ENCODE measurements around the gene TPM2. TPM values are rescaled to one million over a fixed set of nuclear protein-coding genes. Genes with fewer than 3 reads are reported as not detected.

The TPM2 gene
- total and polyA plus RNA-seq, 9 of the 15 experiments (the other 6 are each of a cell fraction or from before 2014, with no cell fraction given), result 0.28 to 16.1 (median 4.5) TPM

GRCh38 chr9:35664531-35665470 lies 24.9 kb downstream of the TPM2 start, which contains the start of gene ARHGEF39 (continued):
- TF ChIP-seq GABPB1 (CRISPR knock-in tag; IDR thresholded peaks at IDR 0.05) (peak; percentile 82), ATF1 (CRISPR knock-in tag; IDR thresholded peaks at IDR 0.05) (no peak), ATF1 (tag; IDR thresholded peaks at IDR 0.05) (0 out of 2 replicates have a peak, but pooled peaks have one; percentile 13), KAT7 (CRISPR knock-in tag; IDR thresholded peaks at IDR 0.05; ENCODE audit: borderline replicate concordance) (no peak), ZNF253 (CRISPR knock-in tag; conservative IDR thresholded peaks at IDR 0.05) (no peak), MXD1 (CRISPR knock-in tag; IDR thresholded peaks at IDR 0.05; ENCODE audit: borderline replicate concordance, poor library complexity, severe bottlenecking) (no peak), CREB1 (IDR thresholded peaks at IDR 0.05) (no peak), CREB1 (CRISPR knock-in tag; IDR thresholded peaks at IDR 0.05) (no peak), SRSF3 (IDR thresholded peaks at IDR 0.05; ENCODE audit: insufficient read depth, low read length) (no peak), PCBP2 (IDR thresholded peaks at IDR 0.05; ENCODE audit: low read depth, low read length, poor library complexity, severe bottlenecking) (no peak), ZFP36 (IDR thresholded peaks at IDR 0.05; ENCODE audit: low read depth, low read length, partially characterized antibody) (no peak), PHB (CRISPR knock-in tag; IDR thresholded peaks at IDR 0.05) (no peak), THRB (CRISPR knock-in tag; conservative IDR thresholded peaks at IDR 0.05) (no peak), CEBPZ (IDR thresholded peaks at IDR 0.05; ENCODE audit: borderline replicate concordance, low read depth, low read length) (no peak), NFE2 (IDR thresholded peaks at IDR 0.05; ENCODE audit: low read depth) (no peak), HMGXB4 (CRISPR knock-in tag; IDR thresholded peaks at IDR 0.05) (no peak), ZNF121 (CRISPR knock-in tag; conservative IDR thresholded peaks at IDR 0.05) (no peak)
